ENCODE measurements around the gene BTNL2. TPM values are rescaled to one million over a fixed set of nuclear protein-coding genes. Genes with fewer than 3 reads are reported as not detected.

The BTNL2 gene
- total and polyA plus RNA-seq, 2 donors (not counting 3 experiments of a cell fraction or from before 2014, with no cell fraction given): not detected

DNA sequence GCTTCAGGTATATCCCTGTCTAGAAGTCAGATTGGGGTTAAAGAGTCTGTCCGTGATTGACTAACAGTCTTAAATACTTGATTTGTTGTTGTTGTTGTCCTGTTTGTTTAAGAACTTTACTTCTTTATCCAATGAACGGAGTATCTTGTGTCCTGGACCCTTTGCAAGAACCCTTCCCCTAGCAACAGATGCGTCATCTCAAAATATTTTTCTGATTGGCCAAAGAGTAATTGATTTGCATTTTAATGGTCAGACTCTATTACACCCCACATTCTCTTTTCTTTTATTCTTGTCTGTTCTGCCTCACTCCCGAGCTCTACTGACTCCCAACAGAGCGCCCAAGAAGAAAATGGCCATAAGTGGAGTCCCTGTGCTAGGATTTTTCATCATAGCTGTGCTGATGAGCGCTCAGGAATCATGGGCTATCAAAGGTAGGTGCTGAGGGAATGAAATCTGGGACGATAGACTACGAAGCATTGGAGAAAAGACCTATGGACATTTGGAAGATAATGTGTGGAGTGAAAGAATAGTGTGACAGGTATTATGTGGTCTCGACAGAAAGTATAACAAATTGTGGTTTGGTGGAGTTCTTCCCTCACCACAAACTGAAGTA, 32.7 kb upstream of the BTNL2 start, which contains the start of gene HLA-DRA:
Gene HLA-DRA (plus strand): TSS at position 286 of the 613 bp plus-strand sequence. CDS start 64 bp downstream, at position 350.
- TF ChIP-seq, protein P1, sequence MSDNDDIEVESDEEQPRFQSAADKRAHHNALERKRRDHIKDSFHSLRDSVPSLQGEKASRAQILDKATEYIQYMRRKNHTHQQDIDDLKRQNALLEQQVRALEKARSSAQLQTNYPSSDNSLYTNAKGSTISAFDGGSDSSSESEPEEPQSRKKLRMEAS (IDR thresholded peaks at IDR 0.05; ENCODE audit: insufficient read depth, insufficient read length): no peak
- TF ChIP-seq JUN (IDR thresholded peaks at IDR 0.05; ENCODE audit: borderline replicate concordance, insufficient read depth, insufficient read length, low read depth): no peak
- no peak for TF ChIP-seq EZH2 (IDR thresholded peaks at IDR 0.05; ENCODE audit: borderline replicate concordance, low read depth, low read length, severe bottlenecking)
- TF ChIP-seq GATA2 (IDR thresholded peaks at IDR 0.05; ENCODE audit: insufficient read depth, insufficient read length, low read depth, low read length): no peak
- no peak for TF ChIP-seq MYC (IDR thresholded peaks at IDR 0.05; ENCODE audit: low read depth, low read length)
- no peak for TF ChIP-seq POLR2AphosphoS5 (IDR thresholded peaks at IDR 0.05; ENCODE audit: insufficient read depth, low read depth, low read length)
- no peak for TF ChIP-seq POLR2A (IDR thresholded peaks at IDR 0.05; ENCODE audit: low read depth, low read length)
- TF ChIP-seq, protein P2, sequence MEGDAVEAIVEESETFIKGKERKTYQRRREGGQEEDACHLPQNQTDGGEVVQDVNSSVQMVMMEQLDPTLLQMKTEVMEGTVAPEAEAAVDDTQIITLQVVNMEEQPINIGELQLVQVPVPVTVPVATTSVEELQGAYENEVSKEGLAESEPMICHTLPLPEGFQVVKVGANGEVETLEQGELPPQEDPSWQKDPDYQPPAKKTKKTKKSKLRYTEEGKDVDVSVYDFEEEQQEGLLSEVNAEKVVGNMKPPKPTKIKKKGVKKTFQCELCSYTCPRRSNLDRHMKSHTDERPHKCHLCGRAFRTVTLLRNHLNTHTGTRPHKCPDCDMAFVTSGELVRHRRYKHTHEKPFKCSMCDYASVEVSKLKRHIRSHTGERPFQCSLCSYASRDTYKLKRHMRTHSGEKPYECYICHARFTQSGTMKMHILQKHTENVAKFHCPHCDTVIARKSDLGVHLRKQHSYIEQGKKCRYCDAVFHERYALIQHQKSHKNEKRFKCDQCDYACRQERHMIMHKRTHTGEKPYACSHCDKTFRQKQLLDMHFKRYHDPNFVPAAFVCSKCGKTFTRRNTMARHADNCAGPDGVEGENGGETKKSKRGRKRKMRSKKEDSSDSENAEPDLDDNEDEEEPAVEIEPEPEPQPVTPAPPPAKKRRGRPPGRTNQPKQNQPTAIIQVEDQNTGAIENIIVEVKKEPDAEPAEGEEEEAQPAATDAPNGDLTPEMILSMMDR (IDR thresholded peaks at IDR 0.05; ENCODE audit: extremely low read depth in 1 of 2, insufficient read depth in 1 of 2, low read depth in 1 of 2, low read length in 2 of 2): no peak
- no peak for TF ChIP-seq FOS (IDR thresholded peaks at IDR 0.05; ENCODE audit: borderline replicate concordance, insufficient read depth, low read length)
- intact Hi-C loops (cut with micrococcal nuclease): no loop called here
- H3K36me3 ChIP-seq (ENCODE audit: control insufficient read depth in 2 of 2, extremely low read depth in 1 of 2, insufficient read depth in 2 of 2, low read length in 2 of 2): no peaks in the 10 kb centered on the region
- ChIA-PET CTCF (interaction anchor here (0.9 to 1.2 kb wide), 3 partner anchors 15 to 261 kb away, joined by 3 to 5 read pairs (median 4); no protein-coding TSS in a partner anchor), POLR2A (no interaction called here)
- peaks cover 10 to 23% of the 10 kb centered on the region in 2 experiments for H3K27me3 ChIP-seq (ENCODE audit: control insufficient read depth in 2 of 2, insufficient read depth in 2 of 2, low read length in 2 of 2)
- no peak within 1 kb of the TSS for H2AFZ ChIP-seq (ENCODE audit: low read depth, low read length)
- DNase-seq (ENCODE audit: low read depth, low spot score) (peak; percentile 81), FAIRE-seq (peak; percentile 72)
- H4K20me1 ChIP-seq (replicated peaks; ENCODE audit: control insufficient read depth, extremely low read depth, insufficient read depth, low read length): no peaks in the 10 kb centered on the region
- no peaks in the 10 kb centered on the region for H3K4me1 ChIP-seq (ENCODE audit: control insufficient read depth, extremely low read depth, insufficient read depth, low read length)
- H3K79me2 ChIP-seq (ENCODE audit: control insufficient read depth, insufficient read depth, low read length): no peaks in the 10 kb centered on the region
- H3K4me3 ChIP-seq (replicated peaks in 1 of 3; ENCODE audit: insufficient read depth in 1 of 3, low read depth in 1 of 3, low read length in 3 of 3): no peak within 1 kb of the TSS
- BruUV-seq (replicated peaks): no TSS peak
- H3K27ac ChIP-seq (ENCODE audit: insufficient read depth, low read depth, low read length): no peak within 1 kb of the TSS
- no peak within 1 kb of the TSS for H3K9ac ChIP-seq (replicated peaks; ENCODE audit: extremely low read depth, insufficient read depth, low read length)
- H3K9me1 ChIP-seq (replicated peaks; ENCODE audit: control insufficient read depth, extremely low read depth, insufficient read depth, low read length): no peaks in the 10 kb centered on the region
- dilution Hi-C loops (cut with MboI; ENCODE audit: extremely low pct_ligation_motif_present, low sequenced_read_pairs): no loop called here
- no peak within 1 kb of the TSS for H3K4me2 ChIP-seq (ENCODE audit: insufficient read depth, low read length)
- no peaks in the 10 kb centered on the region for H3K9me3 ChIP-seq (replicated peaks; ENCODE audit: control insufficient read depth, insufficient read depth, low read length)
